Right cardiac atrium (tissue), 5 donors: ENCODE data around the gene MTHFD1. TPM values are rescaled to one million over a fixed set of nuclear protein-coding genes. Genes with fewer than 3 reads are reported as not detected.

ENCODE experiments used
- ATAC-seq, 2 donors: fragments of 200-7000 bp; cut with Tn5 transposase; one replicate each; pipeline versions ENCODE4 v1.8.0 to v1.9.1; 2020; ENCODE audit warnings: moderate library complexity in 2 of 2, mild to moderate bottlenecking in 1 of 2
- DNase-seq, 3 donors: peaks; one replicate each; pipeline ENCODE4 v3.0.0-alpha.2; 2020
- H3K27ac ChIP-seq: one replicate; pipeline ENCODE4 v1.5.1; 2013; ENCODE audit warnings: mild to moderate bottlenecking, low read length, control low read depth, moderate library complexity
- H3K27me3 ChIP-seq: one replicate; pipeline ENCODE4 v1.6.1; 2013; ENCODE audit not compliant: control insufficient read depth, insufficient read depth
- H3K4me1 ChIP-seq: one replicate; pipeline ENCODE4 v1.6.1; 2013; ENCODE audit warnings: low read length; ENCODE audit not compliant: control insufficient read depth, insufficient read depth
- H3K4me3 ChIP-seq: one replicate; pipeline ENCODE4 v1.5.1; 2013; ENCODE audit warnings: low read length, control low read depth
- H3K9me3 ChIP-seq: one replicate; pipeline ENCODE4 v1.6.1; 2013; ENCODE audit warnings: low read length; ENCODE audit not compliant: control insufficient read depth
- WGBS: extraction: QIAGEN DNeasy Blood & Tissue Kit; methylation state at CpG from one replicate; pipeline ENCODE4 v1.1.7; 2013; 5-methylcytosine and 5-hydroxymethylcytosine counted together
- intact Hi-C, 4 donors: fragments of 100-400 bp; cut with DNase I; formaldehyde crosslinking; loops; one replicate each; pipeline versions ENCODE4 v1.11.0 to v1.14.0; 2022 to 2023
- polyA plus RNA-seq: library from polyadenylated mRNA; stranded (reverse); fragments of 200-250 nt; gene quantifications from one replicate; pipeline ENCODE4 v1.2.3, GENCODE V29; 2013
- total RNA-seq, 4 donors: library from RNA; stranded (reverse); fragmentation: NEBNext Ultra II Directional; extraction: Animal tissue kit (Norgen Biotek cat#: 25700); gene quantifications; one replicate each; pipeline ENCODE4 v1.2.1, GENCODE V29; 2021
- donor health status: healthy with polysubstance abuse.
- donor health status: DM: no; HTN: yes; CAD: no.
- donor health status: DM: no; HTN: no; CAD: no.
- donor health status: DM: no; HTN: yes; CAD: no; lungs with severe emphysema.
- donor health status: DM: yes; HTN: yes; CAD: no.

MTHFD1 gene
- total and polyA plus RNA-seq, 5 donors: 30.1 to 64.7 (median 55.6) TPM

- DNase-seq: no peak
- no peak for ATAC-seq
- intact Hi-C loops: no loop called here
- no peak overlapping the region for H3K4me3 ChIP-seq
- H3K27me3 ChIP-seq: no peaks in the 10 kb centered on the region
- no peak overlapping the region for H3K27ac ChIP-seq
- H3K4me1 ChIP-seq: no peaks in the 10 kb centered on the region
- WGBS: 66% methylated on average over 3 of the region's 3 CpGs
- H3K9me3 ChIP-seq: no peaks in the 10 kb centered on the region
These were observed 80.3 kb downstream of the MTHFD1 start for GRCh38 chr14:64468451-64468850.

GRCh38 chr14:64474041-64474440 is 85.9 kb downstream of the MTHFD1 start:
- no peaks in the 10 kb centered on the region for H3K27me3 ChIP-seq
- ATAC-seq (no peak), DNase-seq (no peak)
- H3K9me3 ChIP-seq: no peaks in the 10 kb centered on the region
- no peak overlapping the region for H3K4me3 ChIP-seq
- H3K27ac ChIP-seq: no peak overlapping the region
- 74% methylated on average over 2 of the region's 2 CpGs for WGBS
- H3K4me1 ChIP-seq: no peaks in the 10 kb centered on the region
- intact Hi-C loops: loop anchor here in 2 of 4 donors (10.0 kb wide), 1 partner anchor 129 kb away; no protein-coding TSS in a partner anchor

- no peak for DNase-seq
- Histone ChIP-seq H3K27ac (no peak overlapping the region), H3K27me3 (no peaks in the 10 kb centered on the region), H3K9me3 (no peaks in the 10 kb centered on the region), H3K4me1 (no peaks in the 10 kb centered on the region), H3K4me3 (no peak overlapping the region)
- ATAC-seq: no peak
- intact Hi-C loops: loop anchor here in 3 of 4 donors (5.0 to 10.0 kb wide), 2 partner anchors 42 to 130 kb away; no protein-coding TSS in a partner anchor
- WGBS: 81% methylated on average over 4 of the region's 4 CpGs
These were observed 86.5 kb downstream of the MTHFD1 start for GRCh38 chr14:64474698-64475097.

- no peak for ATAC-seq
- WGBS: 88% methylated on average over 8 of the region's 8 CpGs
- intact Hi-C loops: loop anchor here in 3 of 4 donors (5.0 to 10.0 kb wide), 2 partner anchors 43 to 131 kb away; no protein-coding TSS in a partner anchor
These were observed 87.6 kb downstream of the MTHFD1 start for GRCh38 chr14:64475585-64476273.

GRCh38 chr14:64476438-64476837 is 88.3 kb downstream of the MTHFD1 start:
- intact Hi-C loops: loop anchor here in 3 of 4 donors (5.0 to 10.0 kb wide), 2 partner anchors 44 to 132 kb away; no protein-coding TSS in a partner anchor
- WGBS: 92% methylated on average over 8 of the region's 8 CpGs
- no peaks in the 10 kb centered on the region for H3K9me3 ChIP-seq
- H3K4me3 ChIP-seq: no peak overlapping the region
- no peak for ATAC-seq
- DNase-seq: no peak
- no peak overlapping the region for H3K27ac ChIP-seq
- H3K4me1 ChIP-seq: no peaks in the 10 kb centered on the region
- no peaks in the 10 kb centered on the region for H3K27me3 ChIP-seq

More at GRCh38 chr14:64475585-64476273, 87.6 kb downstream of the MTHFD1 start:
- Histone ChIP-seq H3K27ac (no peak overlapping the region), H3K4me1 (no peaks in the 10 kb centered on the region), H3K9me3 (no peaks in the 10 kb centered on the region), H3K27me3 (no peaks in the 10 kb centered on the region), H3K4me3 (no peak overlapping the region)
- no peak for DNase-seq

GRCh38 chr14:64478634-64479250 is 90.6 kb downstream of the MTHFD1 start:
- H3K27ac ChIP-seq: no peak overlapping the region
- no peaks in the 10 kb centered on the region for H3K9me3 ChIP-seq
- DNase-seq (no peak), ATAC-seq (no peak)
- H3K4me3 ChIP-seq: no peak overlapping the region
- H3K27me3 ChIP-seq: no peaks in the 10 kb centered on the region
- H3K4me1 ChIP-seq: no peaks in the 10 kb centered on the region
- intact Hi-C loops: loop anchor here in 3 of 4 donors (5.0 to 10.0 kb wide), 2 partner anchors 46 to 134 kb away; no protein-coding TSS in a partner anchor

- no peak overlapping the region for H3K27ac ChIP-seq
- ATAC-seq (no peak), DNase-seq (no peak)
- no peaks in the 10 kb centered on the region for H3K9me3 ChIP-seq
- intact Hi-C loops: no loop called here
- peaks cover 7% of the 10 kb centered on the region for H3K4me1 ChIP-seq
- H3K27me3 ChIP-seq: no peaks in the 10 kb centered on the region
- WGBS: 86% methylated on average over 5 of the region's 5 CpGs
- H3K4me3 ChIP-seq: no peak overlapping the region
These were observed 100.5 kb downstream of the MTHFD1 start for GRCh38 chr14:64488590-64489099.

GRCh38 chr14:64491637-64492036 is 103.5 kb downstream of the MTHFD1 start:
- no peak for ATAC-seq
- intact Hi-C loops: no loop called here
- peaks cover 7% of the 10 kb centered on the region for H3K4me1 ChIP-seq

GRCh38 chr14:64493455-64493854 is 105.3 kb downstream of the MTHFD1 start:
- DNase-seq (no peak), ATAC-seq (no peak)
- no peak overlapping the region for H3K27ac ChIP-seq
- WGBS: 74% methylated on average over 3 of the region's 3 CpGs
- no peaks in the 10 kb centered on the region for H3K27me3 ChIP-seq
- intact Hi-C loops: no loop called here
- H3K9me3 ChIP-seq: no peaks in the 10 kb centered on the region
- peaks cover 7% of the 10 kb centered on the region for H3K4me1 ChIP-seq
- H3K4me3 ChIP-seq: no peak overlapping the region

More at GRCh38 chr14:64491637-64492036, 103.5 kb downstream of the MTHFD1 start:
- Histone ChIP-seq H3K4me3 (no peak overlapping the region), H3K9me3 (no peaks in the 10 kb centered on the region), H3K27me3 (no peaks in the 10 kb centered on the region), H3K27ac (no peak overlapping the region)
- WGBS: 65% methylated on average over 2 of the region's 2 CpGs
- no peak for DNase-seq

GRCh38 chr14:64495252-64495651 is 107.1 kb downstream of the MTHFD1 start:
- DNase-seq: no peak
- Histone ChIP-seq H3K4me1 (peaks cover 7% of the 10 kb centered on the region), H3K4me3 (no peak overlapping the region), H3K9me3 (no peaks in the 10 kb centered on the region), H3K27me3 (no peaks in the 10 kb centered on the region), H3K27ac (no peak overlapping the region)
- no peak for ATAC-seq
- intact Hi-C loops: no loop called here

- ATAC-seq (no peak), DNase-seq (no peak)
- H3K4me3 ChIP-seq: no peak overlapping the region
- no peak overlapping the region for H3K27ac ChIP-seq
- intact Hi-C loops: no loop called here
- H3K9me3 ChIP-seq: no peaks in the 10 kb centered on the region
- peaks cover 3% of the 10 kb centered on the region for H3K4me1 ChIP-seq
- no peaks in the 10 kb centered on the region for H3K27me3 ChIP-seq
These were observed 108.6 kb downstream of the MTHFD1 start for GRCh38 chr14:64496764-64497163.
